ENCODE measurements around the gene KHDC1.

DNA sequence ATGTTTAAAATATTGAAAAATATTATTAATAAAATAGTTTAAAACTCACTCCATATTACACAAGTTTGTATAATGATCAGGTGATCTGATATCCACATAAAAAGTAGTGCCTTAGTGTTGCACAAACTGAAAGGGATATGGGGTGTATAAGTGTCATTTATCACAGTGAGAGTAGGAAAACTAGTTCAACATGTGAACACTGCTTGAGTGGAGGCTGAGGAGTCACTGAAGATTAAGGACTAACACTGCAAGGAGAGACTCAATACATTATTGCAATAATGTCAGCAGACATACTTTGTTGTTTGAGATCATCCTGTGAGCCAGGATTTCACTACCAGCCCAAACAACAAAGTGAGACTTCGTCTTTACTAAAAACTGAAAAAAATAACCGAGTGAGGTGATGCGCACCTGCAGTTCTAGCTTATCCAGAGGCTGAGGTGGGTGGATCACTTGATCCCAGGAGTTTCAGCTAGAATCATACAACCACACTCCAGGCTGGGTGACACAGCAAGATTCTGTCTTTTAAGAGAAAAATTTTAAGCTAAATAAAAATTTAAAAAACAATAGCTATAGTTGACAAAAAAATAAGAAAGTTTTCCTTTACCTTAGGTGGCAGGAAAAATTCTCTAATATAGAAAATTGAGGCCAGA is 35.3 kb downstream of the KHDC1 start:
- no peak for TF ChIP-seq YY1 (IDR thresholded peaks at IDR 0.05; ENCODE audit: insufficient read depth, insufficient read length)
- TF ChIP-seq SUZ12 (IDR thresholded peaks at IDR 0.05; ENCODE audit: extremely low read depth, insufficient read depth, insufficient read length) = no peak
